ENCODE results near the gene STAMBP.
"Not testable (repeated sequence)": the region's sequence is repeated elsewhere in the genome, so short reads cannot be mapped to it uniquely, and the experiment has no call there.

The STAMBP gene

GRCh38 chr2:73887596-73888353, 59.0 kb downstream of the STAMBP start:
- not testable (repeated sequence) for DNase-seq (ENCODE audit: low read depth in 2 of 2)

GRCh38 chr2:73888388-73888787, 59.6 kb downstream of the STAMBP start:
- no peak for DNase-seq (ENCODE audit: low read depth in 2 of 2)

GRCh38 chr2:73889206-73889605, 60.4 kb downstream of the STAMBP start:
- DNase-seq (ENCODE audit: low read depth in 2 of 2) = no peak

GRCh38 chr2:73890301-73891092, 61.7 kb downstream of the STAMBP start:
- DNase-seq (ENCODE audit: low read depth in 2 of 2) = no peak

- DNase-seq (ENCODE audit: low read depth in 2 of 2) = no peak
Measured at GRCh38 chr2:73891276-73891901, 62.6 kb downstream of the STAMBP start.

GRCh38 chr2:73892631-73893329, 64.0 kb downstream of the STAMBP start, which contains the start of gene ACTG2:
Gene ACTG2, plus strand, starts transcription at chr2:73893008. Its CDS starts 8,304 bp downstream, at chr2:73901312.
- DNase-seq (ENCODE audit: low read depth in 2 of 2) = no peak

GRCh38 chr2:73893764-73894474, 65.2 kb downstream of the STAMBP start:
- DNase-seq (ENCODE audit: low read depth in 2 of 2) = no peak

GRCh38 chr2:73894475-73894850, 65.7 kb downstream of the STAMBP start:
- no peak for DNase-seq (ENCODE audit: low read depth in 2 of 2)

- no peak for DNase-seq (ENCODE audit: low read depth in 2 of 2)
Measured at GRCh38 chr2:73894877-73895276, 66.1 kb downstream of the STAMBP start.

- DNase-seq (ENCODE audit: low read depth in 2 of 2) = no peak
Measured at GRCh38 chr2:73895473-73895872, 66.7 kb downstream of the STAMBP start.

GRCh38 chr2:73896362-73897239, 67.8 kb downstream of the STAMBP start:
- no peak for DNase-seq (ENCODE audit: low read depth in 2 of 2)

GRCh38 chr2:73897240-73897583, 68.5 kb downstream of the STAMBP start:
- no peak for DNase-seq (ENCODE audit: low read depth in 2 of 2)

GRCh38 chr2:73897934-73898333, 69.2 kb downstream of the STAMBP start:
- DNase-seq (ENCODE audit: low read depth in 2 of 2) = no peak

- DNase-seq (ENCODE audit: low read depth in 2 of 2) = no peak
Measured at GRCh38 chr2:73899801-73900336, 71.1 kb downstream of the STAMBP start.

- no peak for DNase-seq (ENCODE audit: low read depth in 2 of 2)
Measured at GRCh38 chr2:73901143-73901542, 72.4 kb downstream of the STAMBP start.

- DNase-seq (ENCODE audit: low read depth in 2 of 2) = no peak
Measured at GRCh38 chr2:73902284-73902683, 73.5 kb downstream of the STAMBP start.

- no peak for DNase-seq (ENCODE audit: low read depth in 2 of 2)
Measured at GRCh38 chr2:73903313-73903712, 74.6 kb downstream of the STAMBP start.

- not testable (repeated sequence) for DNase-seq (ENCODE audit: low read depth in 2 of 2)
Measured at GRCh38 chr2:73903949-73904613, 75.3 kb downstream of the STAMBP start.

- DNase-seq (ENCODE audit: low read depth in 2 of 2) = no peak
Measured at GRCh38 chr2:73904952-73905351, 76.2 kb downstream of the STAMBP start.

Data from stimulated activated CD4-positive, alpha-beta T cell treated with anti-CD3 and anti-CD28 coated beads, Interleukin-1b, Interleukin-23, amount 100 ng/mL, for 1 hour (primary cell).